CD4-positive, alpha-beta T cell treated with Interferon alpha-2 for 1 hour (primary cell): ENCODE data around the gene VSIG10L2.
"Not testable (repeated sequence)": the region's sequence is repeated elsewhere in the genome, so short reads cannot be mapped to it uniquely, and the experiment has no call there.

ENCODE experiments used
- DNase-seq, 2 donors: peaks; one replicate each; pipeline ENCODE4 v3.0.0-alpha.2; 2020 to 2022

Gene VSIG10L2

DNA sequence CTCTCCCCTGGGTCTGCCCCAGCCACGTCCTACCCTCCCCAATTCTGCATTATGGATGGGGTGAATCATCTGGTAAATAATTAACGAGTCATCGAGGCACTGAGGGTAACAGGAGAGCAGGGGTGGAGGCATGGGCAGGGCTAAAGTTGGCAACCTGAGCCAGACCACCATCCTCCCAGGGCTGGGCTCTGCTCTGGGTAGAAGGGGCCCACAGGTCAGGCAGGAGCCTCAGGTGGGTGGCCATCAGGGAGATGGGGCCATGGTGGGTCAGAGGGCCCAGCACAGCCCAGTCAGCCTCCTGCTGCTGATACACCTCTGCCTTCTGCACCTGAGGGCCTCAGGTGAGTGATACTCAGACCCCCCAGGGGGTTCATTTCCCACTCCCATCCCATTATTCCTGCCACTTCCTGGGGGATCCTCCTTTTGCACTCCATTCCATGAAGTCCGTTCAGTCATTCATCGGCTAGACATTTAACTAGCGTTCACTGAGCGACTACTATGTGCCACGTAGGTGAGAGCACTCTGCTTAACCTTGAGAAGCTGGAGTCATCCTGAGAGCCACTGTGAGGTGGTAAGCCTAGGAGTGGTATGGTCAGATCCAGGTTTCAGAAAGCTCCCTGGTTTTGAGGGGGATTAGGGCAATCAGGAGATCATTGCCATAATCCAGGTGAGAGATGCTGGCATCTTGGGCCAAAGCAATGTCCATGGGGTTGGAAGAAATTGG, at the start of gene VSIG10L2:
TSS of gene VSIG10L2 (plus strand) at position 248 of the 724 bp plus-strand sequence. CDS start at position 260, 12 bp downstream.
- no peak for DNase-seq

DNA sequence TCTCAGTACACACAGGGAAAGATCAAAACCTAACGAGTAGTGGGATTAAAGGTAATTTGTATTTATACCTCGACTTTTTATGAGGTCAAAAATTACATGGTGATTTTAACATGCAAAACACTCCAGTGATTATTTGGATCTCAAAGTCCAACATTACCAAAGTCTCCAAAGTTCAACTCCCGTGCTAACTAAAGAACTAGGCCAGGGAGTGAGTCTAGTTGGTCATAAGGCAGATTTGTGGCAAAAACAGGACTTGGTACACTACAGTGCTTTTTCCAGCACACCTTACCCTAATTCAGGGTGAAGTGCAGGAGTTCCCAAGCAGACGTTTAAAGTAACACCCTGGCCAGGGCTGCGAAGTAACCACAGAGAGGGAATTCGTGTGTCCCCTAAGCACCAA, 44.0 kb upstream of the VSIG10L2 start:
- no peak for DNase-seq

DNA sequence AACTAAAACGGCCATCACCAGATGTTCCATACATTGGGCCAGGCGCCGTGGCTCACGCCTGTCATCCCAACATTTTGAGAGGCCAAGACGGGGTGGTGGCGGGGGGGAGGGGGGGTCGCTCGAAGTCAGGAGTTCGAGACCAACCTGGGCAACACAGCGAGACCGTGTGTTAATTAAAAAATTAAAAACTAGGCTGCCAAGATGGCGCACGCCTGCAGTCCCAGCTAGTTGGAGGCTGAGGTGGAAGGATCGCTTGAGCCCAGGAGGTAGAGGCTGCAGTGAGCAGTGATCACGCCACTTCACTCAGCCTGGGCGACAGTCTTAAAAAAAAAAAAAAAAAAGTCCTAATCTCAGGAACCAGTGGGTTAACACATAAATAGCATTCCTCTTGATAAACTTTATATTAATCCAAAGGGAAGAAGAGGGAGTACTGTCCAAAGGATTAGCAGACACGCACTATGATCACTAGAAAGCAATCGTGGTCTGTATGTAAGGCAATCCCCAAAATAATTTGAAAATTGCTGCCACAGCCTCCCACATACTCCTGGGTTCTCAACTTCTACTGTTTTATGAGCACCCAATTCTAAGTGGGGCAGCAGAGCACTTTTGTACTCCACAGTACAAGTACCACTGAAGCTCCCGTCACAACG, 43.4 kb upstream of the VSIG10L2 start:
- DNase-seq, result no peak

DNA sequence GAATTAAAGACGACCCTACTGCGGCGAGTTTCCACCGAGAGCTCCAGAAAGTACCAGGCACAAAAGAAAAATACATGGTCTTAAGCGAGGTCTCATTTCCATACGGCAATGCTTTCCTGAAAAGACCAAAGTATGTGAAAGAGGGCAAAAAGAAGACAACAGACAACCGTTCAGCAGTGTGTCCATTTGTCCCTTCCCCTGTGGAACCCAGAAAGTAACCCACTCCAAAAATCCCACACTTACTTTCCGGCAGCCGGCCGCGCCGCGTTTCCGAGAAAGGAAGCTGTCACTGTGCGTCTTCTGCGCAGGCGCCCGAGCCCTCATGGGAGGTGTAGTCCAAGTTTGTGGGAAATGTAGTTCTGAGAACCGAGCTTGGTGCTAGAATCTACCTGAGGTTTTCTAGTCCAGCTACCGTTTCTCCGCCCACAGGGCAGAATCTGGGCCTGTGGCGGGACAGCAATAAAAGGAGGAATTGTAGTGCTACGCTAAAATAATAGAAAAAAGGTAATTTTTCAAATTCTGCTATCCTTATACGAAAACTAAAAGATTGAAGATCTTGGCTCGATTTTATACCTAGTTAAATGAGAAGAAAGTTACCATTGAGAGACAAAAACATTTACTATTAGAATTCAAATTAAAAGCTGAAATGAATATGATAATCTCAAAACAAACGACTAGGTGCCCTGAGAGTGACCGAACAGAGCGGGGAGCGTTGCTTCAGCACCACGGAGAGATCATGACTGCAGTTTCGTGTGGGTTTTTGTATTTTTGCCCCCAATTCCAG, 42.7 kb upstream of the VSIG10L2 start, which contains the start of gene PUS3:
TSS of gene PUS3 (minus strand) at position 280 of the 784 bp plus-strand sequence. CDS start 6,922 bp downstream, outside the sequence.
- DNase-seq, result peak; percentile 91 to 93

DNA sequence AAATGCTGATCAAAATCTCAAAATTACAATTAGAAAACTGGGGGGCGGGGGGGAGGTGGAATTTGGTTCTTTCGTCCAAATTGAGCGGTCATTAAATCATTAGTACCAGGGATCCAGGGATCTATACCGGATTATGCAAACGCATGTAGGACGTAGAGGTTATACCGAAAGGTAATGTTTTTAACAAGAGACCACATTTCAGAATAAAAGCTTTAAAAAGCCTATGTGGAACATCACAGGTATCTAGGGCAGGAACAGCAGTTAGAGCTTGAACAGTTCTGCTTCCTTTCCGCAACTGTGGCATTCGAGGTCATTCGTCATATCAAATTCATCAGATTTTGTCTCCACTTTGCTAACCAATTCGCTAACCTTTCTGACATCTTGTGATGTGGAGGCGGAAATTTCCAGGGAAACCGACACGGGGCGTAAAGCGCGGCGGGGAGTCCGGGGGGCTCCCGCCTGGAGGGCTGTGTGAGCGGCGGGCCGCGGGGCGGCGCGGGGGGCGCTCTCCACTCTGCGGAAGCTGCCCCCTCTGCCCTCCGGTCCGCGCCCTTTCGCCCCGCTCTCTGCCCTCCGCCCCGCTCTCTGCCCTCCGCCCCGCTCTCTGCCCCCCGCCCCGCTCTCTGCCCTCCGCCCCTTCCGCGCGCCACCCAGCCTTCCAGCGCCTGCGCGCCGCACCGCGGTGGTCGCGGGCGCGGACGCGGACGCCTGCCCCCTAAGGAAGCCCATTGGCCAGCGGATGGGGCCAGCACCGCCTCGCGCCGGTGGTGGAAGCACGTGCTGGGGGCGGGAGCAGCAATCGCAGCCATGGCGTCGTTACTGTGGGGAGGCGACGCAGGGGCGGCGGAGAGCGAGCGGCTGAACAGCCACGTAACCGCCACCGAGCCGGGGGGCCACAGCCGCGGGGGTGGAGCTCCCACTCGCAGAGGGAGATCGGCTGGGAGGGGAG, 41.9 kb upstream of the VSIG10L2 start, which contains the start of gene DDX25:
TSS of gene DDX25 (plus strand) at position 798 of the 949 bp plus-strand sequence. CDS start at position 808, 10 bp downstream.
- peak in 1 of 2 donors; percentile 30 for DNase-seq

DNA sequence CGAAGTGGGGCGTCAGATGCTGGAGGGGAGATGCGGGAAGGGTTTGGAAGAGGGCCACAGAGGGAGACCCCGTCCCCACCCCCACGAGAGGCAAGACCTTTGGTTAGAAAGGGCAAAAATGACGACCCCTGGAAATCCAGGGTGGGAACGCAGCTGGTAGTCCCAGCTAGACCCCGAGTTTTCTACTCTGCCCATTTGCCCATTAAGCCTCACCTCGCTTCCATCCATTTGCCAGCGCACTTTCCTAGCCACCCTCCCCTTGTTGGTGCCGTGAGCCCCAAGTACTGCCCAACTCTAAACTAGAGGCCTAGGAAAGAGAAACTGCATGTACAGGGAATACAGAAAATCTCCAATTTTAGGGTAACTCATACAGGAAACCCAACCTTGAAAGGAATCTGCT, 41.2 kb upstream of the VSIG10L2 start:
- no peak for DNase-seq

DNA sequence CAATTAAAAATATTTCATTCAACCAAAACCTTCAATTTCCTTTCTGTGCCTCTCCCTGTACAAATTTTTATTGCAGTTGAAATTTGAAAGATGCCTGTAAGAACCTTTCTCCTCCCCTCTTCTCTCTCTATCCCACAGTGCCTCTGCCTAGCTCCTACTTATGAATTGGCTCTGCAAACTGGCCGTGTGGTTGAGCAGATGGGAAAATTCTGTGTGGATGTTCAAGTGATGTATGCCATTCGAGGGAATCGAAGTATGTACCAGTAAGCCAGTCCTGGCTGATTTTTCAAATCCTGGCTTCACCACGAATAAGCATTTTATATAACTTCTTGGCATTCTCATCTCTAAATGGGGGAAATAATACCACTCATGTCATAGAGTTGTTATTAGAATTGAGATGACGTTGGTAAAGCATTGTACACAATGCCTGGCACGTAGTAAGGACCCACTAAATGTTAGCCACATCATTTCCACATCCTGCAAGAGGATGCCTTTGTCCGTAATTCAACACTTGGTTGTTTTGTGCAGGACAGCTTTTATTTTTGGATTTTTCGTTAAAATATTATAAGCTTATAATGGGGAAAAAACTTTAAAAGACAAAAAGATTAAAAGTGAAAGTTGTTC, 35.5 kb upstream of the VSIG10L2 start:
- no peak for DNase-seq

DNA sequence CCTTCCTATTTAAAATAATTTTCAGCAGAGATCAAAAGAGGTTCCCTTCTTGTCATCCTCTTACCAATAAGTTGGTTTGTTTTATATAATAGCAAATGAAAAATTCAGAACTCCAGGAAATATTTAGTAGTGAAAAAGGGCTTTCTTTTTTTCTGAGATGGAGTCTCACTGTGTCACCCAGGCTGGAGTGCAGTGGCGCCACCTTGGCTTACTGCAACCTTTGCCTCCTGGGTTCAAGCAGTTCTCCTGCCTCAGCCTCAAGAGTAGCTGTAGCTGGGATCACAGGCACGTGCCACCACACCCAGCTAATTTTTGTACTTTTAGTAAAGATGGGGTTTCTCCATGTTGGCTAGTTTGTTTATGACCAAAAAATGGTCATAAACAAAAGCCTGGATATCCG, 31.2 kb upstream of the VSIG10L2 start:
- DNase-seq, result not testable (repeated sequence)

DNA sequence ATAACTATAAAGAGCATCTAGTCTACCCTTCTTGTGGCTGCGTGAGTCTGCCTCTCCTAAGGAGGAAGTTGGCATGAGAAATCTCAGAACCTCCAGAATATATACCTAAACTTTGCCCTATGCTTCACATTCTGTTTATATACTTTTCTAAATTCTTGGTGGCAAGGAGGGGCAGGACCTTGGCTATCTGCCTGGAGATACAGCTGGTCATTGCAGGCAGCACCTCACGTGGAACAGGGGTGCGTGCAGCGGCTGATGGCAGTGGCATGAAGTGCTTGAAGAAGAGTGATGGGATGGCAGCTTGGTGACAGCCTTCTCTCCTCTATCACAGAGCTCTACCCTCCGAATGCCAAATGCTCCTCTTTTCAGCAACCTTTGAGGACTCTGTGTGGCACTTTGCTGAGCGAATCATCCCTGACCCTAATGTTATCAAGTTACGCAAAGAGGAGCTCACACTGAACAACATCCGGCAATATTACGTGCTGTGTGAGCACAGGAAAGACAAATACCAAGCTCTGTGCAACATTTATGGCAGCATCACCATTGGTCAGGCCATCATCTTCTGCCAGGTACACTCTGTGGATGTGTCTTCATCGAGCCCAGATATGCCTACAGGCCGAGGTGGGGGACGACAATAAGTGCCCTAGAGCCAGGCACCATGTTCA, 29.0 kb upstream of the VSIG10L2 start:
- no peak for DNase-seq

DNA sequence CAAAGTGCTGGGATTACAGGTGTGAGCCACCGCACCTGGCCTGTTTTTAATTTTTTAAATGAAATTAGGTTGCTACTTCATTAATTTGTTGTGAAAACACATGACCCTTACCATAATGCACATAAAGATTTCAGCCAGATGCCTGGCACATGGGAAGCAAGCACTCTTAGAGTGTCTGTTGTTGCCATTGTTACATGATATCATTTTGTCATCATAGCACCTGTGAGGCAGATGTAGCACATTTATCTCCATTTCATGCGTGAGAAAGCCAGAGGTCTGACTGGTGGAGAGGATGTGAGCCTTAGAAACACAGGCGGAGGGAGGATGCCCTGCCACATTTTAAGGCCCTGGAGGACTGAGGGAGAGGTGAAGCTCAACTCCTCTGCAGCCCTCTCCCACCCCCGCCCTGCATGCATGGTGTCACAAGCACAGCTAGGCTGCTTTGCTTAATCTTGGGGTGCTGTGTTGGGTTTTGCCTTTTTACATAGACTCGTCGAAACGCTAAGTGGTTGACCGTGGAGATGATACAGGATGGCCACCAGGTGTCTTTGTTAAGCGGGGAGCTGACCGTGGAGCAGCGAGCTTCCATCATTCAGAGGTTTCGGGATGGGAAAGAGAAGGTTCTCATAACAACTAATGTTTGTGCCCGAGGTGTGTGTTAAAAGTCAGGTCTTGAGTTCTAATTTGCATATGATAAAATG, 27.6 kb upstream of the VSIG10L2 start:
- no peak for DNase-seq

DNA sequence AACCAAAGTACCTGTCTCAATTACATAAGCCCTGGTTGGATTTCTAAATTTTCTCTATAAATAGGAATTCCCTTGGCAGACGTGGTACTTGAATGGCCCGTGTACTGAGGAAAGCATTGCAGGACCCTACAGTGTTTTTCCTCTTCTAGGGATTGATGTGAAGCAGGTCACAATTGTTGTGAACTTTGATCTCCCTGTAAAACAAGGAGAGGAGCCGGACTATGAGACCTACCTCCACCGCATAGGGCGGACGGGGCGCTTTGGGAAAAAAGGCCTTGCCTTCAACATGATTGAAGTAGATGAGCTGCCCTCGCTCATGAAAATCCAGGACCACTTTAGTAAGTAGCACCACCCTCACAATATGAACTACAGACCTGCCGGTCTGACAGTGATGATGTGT, 24.8 kb upstream of the VSIG10L2 start:
- DNase-seq, result no peak

DNA sequence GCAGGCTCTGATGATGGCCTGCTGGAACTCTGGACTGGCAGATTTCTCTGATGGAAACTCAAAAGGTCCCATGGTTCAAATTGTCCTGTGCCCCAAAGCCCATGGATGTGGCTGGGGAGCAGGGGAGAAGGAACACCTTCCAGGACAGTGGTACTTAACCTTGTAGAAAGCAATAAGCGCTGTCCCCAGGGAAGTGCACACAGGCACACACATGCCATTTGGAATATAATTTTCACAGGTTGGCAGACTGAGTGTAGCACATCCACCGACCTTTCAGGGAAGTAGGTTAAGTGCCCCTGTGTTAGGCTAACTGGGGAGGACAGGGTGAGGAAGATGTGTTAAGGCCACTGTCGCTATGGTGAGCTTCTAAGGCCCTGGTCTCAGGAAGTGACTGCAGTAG, 23.7 kb upstream of the VSIG10L2 start:
- DNase-seq, result no peak

DNA sequence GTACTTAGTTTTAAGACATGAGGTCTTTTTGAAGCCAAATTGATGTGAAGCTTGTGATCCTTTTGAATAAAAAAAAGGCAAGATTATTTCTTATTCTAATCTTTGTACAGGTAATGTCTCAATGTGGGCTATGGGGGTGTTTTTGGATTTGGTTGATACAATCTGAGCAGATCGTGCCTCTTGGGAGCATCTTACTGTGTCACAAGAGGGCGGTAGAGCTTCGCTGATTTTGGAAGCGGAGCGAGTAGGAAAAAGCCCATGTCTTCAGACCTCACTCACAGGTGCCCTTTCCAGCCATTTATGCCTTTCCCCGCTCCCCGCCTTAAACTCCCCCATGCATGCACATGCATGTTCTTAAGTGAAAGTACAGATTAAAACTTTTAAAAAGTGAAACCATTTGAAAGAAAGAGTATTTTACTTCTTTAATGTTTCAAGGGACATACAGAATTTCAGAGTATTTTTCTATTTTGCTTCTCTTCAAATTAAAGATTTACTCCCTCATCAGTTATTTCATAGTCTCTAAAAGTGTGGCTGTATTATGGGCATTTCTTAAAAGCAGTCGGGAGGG, 22.7 kb upstream of the VSIG10L2 start:
- peak; percentile 42 to 65 for DNase-seq

DNA sequence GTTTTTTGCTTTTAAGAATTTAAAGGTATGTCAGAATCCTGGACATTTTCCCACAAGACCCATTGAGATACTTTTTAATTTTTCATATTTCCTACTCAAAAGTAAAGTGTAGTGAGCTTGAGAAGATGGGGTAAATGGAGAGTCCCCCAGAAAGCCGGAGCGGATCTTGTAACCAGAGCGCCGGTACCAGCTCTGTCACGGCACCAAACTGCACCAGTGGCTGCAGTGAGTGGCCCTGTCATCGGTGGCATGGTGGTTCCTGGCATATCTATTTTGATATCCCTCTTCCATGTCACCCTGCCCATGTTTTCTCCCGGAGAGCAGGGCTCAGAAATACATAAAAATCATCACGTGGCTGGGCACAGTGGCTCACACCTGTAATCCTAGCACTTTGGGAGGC, 22.2 kb upstream of the VSIG10L2 start:
- no peak for DNase-seq

DNA sequence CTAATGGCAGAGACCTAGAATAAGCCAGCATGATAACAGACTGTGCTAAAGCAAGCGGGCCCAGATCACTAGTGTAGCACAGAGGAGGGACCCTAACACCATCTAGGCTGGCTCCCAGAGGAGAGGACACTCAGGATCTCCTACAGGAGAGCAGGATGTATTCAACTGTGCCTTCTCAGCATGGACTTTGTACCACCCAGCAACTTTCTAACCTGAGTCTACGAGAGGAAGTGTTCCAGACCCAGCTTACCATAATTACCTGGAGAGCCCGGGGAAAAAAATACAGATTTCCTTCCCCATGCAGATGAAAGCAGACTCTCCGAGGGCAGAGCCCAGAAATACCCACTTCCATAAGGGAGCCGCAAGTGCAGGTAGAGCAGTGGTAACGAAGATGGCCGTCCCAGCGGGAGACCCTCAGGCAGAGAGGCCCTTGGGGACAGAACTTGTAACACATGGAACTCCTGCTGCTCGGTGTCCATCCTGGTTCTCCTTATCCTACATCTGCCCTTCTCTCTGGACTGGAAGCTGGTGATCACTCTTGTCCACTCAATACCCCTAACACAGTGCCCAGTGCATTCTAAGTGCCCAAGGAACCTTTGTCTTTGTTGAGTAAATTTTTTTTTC, 21.3 kb upstream of the VSIG10L2 start:
- no peak for DNase-seq

DNA sequence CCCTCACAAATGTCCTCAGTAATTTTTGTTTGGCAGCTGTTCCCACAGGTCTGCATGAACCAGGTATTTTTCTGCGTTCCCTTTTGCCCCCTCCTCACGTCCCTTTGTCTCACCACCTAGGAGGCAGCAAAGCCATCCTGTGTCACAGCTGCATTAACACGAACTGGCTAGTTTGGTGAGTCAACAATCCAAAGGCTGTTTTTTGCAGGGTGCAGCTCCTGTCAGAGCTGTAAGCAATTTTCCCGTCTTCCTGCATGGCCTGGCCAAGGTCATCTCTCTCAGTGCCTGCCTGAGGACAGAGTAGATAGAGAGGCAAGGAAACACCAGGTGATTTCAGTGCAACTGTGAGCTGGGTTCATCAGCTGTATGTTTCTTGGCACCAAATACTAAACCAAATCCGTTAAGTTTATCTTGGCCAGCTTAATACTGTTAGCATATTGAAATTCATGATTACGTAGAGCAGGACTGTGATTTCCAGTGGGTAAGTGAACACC, 20.6 kb upstream of the VSIG10L2 start:
- DNase-seq, result no peak

DNA sequence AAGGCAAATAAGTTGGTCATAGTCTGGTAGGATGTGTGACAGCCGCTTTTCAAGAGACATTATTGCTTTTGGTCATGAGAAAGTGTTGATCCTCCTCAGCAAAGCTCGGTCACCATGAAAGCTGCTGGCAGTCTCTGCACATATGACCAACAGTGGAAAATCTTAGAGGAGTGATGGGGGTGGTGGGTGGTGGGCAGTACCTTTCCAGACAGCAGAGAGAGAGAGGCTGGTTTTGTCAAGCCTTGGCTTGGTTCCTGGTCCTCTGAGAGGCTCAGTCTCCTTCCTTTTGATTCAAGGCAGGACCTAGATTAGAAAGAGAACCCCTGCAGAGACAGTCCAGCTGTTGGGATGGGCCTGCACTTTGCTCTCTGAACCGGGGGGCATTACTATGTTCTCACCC, 20.0 kb upstream of the VSIG10L2 start:
- DNase-seq, result no peak

DNA sequence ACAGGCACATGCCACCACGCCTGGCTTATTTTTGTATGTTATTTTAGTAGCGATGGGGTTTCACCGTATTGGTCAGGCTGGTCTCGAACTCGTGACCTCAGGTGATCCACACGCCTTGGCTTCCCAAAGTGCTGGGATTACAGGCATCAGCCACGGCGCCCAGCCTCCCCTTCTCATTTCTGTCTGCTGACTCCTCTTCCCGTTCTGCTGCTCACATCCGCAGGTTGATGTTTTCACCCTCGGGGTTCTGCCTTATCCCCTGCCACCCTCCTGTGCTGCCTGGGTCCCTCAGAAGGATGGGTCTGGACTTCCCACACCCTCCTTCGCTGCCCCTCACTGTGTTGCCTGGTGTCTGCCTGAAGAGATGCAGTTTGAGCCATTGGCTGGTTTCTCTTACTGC, 19.2 kb upstream of the VSIG10L2 start:
- no peak for DNase-seq

DNA sequence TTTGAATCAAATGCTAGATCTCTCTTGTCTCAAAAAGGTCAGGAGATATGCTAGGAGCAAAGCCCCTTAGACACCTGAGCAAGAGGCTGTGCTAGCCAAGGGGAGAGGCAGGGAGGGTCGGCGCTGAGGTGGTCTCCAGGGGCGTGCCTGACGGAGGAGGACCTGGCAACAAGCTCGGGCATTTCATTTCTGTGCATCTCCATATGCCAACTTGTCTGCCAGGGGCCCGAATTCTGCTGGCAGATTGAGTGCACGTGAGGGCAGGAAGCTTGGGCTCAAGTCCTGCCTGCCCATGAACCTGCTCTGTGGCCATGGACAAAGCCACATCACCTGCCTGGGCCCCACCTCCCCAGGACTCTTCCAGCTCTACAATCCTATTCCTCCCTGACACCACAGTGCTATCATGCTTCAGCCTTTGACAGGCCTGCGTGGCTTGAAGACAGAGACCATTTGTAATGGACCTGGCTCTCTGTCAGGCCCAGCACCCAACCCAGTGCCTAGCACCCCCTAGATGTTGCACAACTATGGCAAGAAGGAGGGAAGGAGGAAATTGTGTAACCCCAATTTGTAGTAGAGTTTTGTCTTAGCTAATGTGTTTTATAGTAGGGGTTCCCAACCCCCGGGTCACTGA, 16.3 kb upstream of the VSIG10L2 start:
- DNase-seq, result no peak
